ENCODE results near the gene KRT39.
"Not testable (repeated sequence)": the region's sequence is repeated elsewhere in the genome, so short reads cannot be mapped to it uniquely, and the experiment has no call there.

The KRT39 gene

GRCh38 chr17:40936976-40937375, 29.8 kb downstream of the KRT39 start:
- DNase-seq, result no peak

- no peak for DNase-seq
Measured at GRCh38 chr17:40936437-40936971, 30.2 kb downstream of the KRT39 start.

- no peak for DNase-seq
Measured at GRCh38 chr17:40935624-40936023, 31.1 kb downstream of the KRT39 start.

GRCh38 chr17:40932608-40933007, 34.1 kb downstream of the KRT39 start:
- DNase-seq, result no peak

- no peak for DNase-seq
Measured at GRCh38 chr17:40931311-40931710, 35.4 kb downstream of the KRT39 start.

- no peak for DNase-seq
Measured at GRCh38 chr17:40926341-40926740, 40.4 kb downstream of the KRT39 start.

- peak; percentile 39 for DNase-seq
Measured at GRCh38 chr17:40922239-40922638, 44.5 kb downstream of the KRT39 start.

- no peak for DNase-seq
Measured at GRCh38 chr17:40921026-40921425, 45.7 kb downstream of the KRT39 start.

GRCh38 chr17:40917116-40917515, 49.6 kb downstream of the KRT39 start:
- DNase-seq, result not testable (repeated sequence)

GRCh38 chr17:40916366-40916765, 50.4 kb downstream of the KRT39 start:
- DNase-seq, result no peak

GRCh38 chr17:40915721-40916256, 51.0 kb downstream of the KRT39 start:
- DNase-seq, result no peak

GRCh38 chr17:40915199-40915661, 51.5 kb downstream of the KRT39 start:
- DNase-seq, result no peak

GRCh38 chr17:40914075-40914855, 52.5 kb downstream of the KRT39 start:
- no peak for DNase-seq

- DNase-seq, result no peak
Measured at GRCh38 chr17:40912486-40913210, 54.1 kb downstream of the KRT39 start.

- DNase-seq, result no peak
Measured at GRCh38 chr17:40910441-40910841, 56.3 kb downstream of the KRT39 start.

- peak; percentile 66 for DNase-seq
Measured at GRCh38 chr17:40909755-40910154, 57.0 kb downstream of the KRT39 start.

- peak; percentile 95 for DNase-seq
Measured at GRCh38 chr17:40909351-40909750, 57.4 kb downstream of the KRT39 start.
